OCI-LY7 (cell line): ENCODE measurements around the gene SULT6B1. TPM values are rescaled to one million over a fixed set of nuclear protein-coding genes. Genes with fewer than 3 reads are reported as not detected.

Source experiments
- BruUV-seq: library from RNA; stranded (reverse); fragments of 400-500 nt; replicated peaks from 2 replicates; lab custom pipeline; 2021; lab: Mats Ljungman, UMichigan
- CTCF ChIA-PET: fragments of 300-600 bp; sonication (Branson Sonifier 250); formaldehyde crosslinking; loops from one replicate; lab custom pipeline; 2022; ENCODE audit warnings: antibody characterized with exemption; ENCODE audit not compliant: unreplicated experiment; lab: Charles Lee
- POLR2A ChIA-PET: fragments of 300-600 bp; sonication (Branson Sonifier 250); formaldehyde crosslinking; loops from one replicate; lab custom pipeline; 2022; ENCODE audit warnings: antibody characterized with exemption; lab: Charles Lee
- DNase-seq: peaks from one replicate; pipeline ENCODE4 v3.0.0-alpha.2; 2015; ENCODE audit warnings: low spot score
- H2AFZ ChIP-seq: fragments of 200-600 bp; sonication (generic), shearing (Covaris generic); 2 replicates; pipeline ENCODE4 v1.6.1; 2014; ENCODE audit warnings: mild to moderate bottlenecking, antibody characterized with exemption, low read length, moderate library complexity
- H3K27ac ChIP-seq: fragments of 200-600 bp; sonication (generic); 2 replicates; pipeline ENCODE4 v1.5.1; 2014; ENCODE audit warnings: mixed run types, low read depth, mild to moderate bottlenecking, moderate library complexity, low read length, inconsistent platforms; ENCODE audit not compliant: poor library complexity, severe bottlenecking
- H3K36me3 ChIP-seq: fragments of 200-600 bp; sonication (generic); 2 replicates; pipeline ENCODE4 v1.6.1; 2014; ENCODE audit warnings: mild to moderate bottlenecking, antibody characterized with exemption, low read length, moderate library complexity, mixed read lengths; ENCODE audit not compliant: insufficient read depth
- H3K4me1 ChIP-seq: fragments of 200-600 bp; sonication (generic); 2 replicates; pipeline ENCODE4 v1.5.1; 2014; ENCODE audit warnings: mild to moderate bottlenecking, low read length; ENCODE audit not compliant: insufficient read depth, poor library complexity, severe bottlenecking
- H3K4me2 ChIP-seq: fragments of 200-600 bp; sonication (generic); 2 replicates; pipeline ENCODE4 v1.6.1; 2014; ENCODE audit warnings: mild to moderate bottlenecking, low read length
- H3K4me3 ChIP-seq: fragments of 200-600 bp; sonication (generic); 2 replicates; pipeline ENCODE4 v1.5.1; 2014; ENCODE audit warnings: mild to moderate bottlenecking, low read depth, low read length; ENCODE audit not compliant: poor library complexity, severe bottlenecking
- H3K79me2 ChIP-seq: fragments of 200-600 bp; sonication (generic); 2 replicates; pipeline ENCODE4 v1.6.1; 2016; ENCODE audit warnings: low read depth, mild to moderate bottlenecking, low read length, moderate library complexity, mixed read lengths; ENCODE audit not compliant: insufficient read depth
- H3K9me2 ChIP-seq: fragments of 200-600 bp; sonication (generic); 2 replicates; pipeline ENCODE4 v1.6.1; 2016; ENCODE audit warnings: mild to moderate bottlenecking, low read length, mixed read lengths; ENCODE audit not compliant: insufficient read depth
- H3K9me3 ChIP-seq: fragments of 200-600 bp; sonication (generic); 2 replicates; pipeline ENCODE4 v1.6.1; 2014; ENCODE audit warnings: mild to moderate bottlenecking, mixed run types, low read length, mixed read lengths
- H4K20me1 ChIP-seq: fragments of 200-600 bp; sonication (generic); 2 replicates; pipeline ENCODE4 v1.6.1; 2014; ENCODE audit warnings: mild to moderate bottlenecking, antibody characterized with exemption, low read length, moderate library complexity, mixed read lengths; ENCODE audit not compliant: insufficient read depth
- CTCF ChIP-seq: fragments of 200-600 bp; sonication (generic); conservative IDR thresholded peaks from 2 replicates; pipeline ENCODE4 v1.5.1; 2014; ENCODE audit warnings: mild to moderate bottlenecking, antibody characterized with exemption, low read length, moderate library complexity, mixed read lengths
- EZH2phosphoT487 ChIP-seq: fragments of 200-600 bp; sonication (generic); IDR thresholded peaks from 2 replicates; pipeline ENCODE4 v1.6.1; 2018; ENCODE audit warnings: low read depth, borderline replicate concordance, mild to moderate bottlenecking, mixed run types, antibody characterized with exemption, low read length, moderate library complexity, mixed read lengths
- intact Hi-C: fragments of 100-400 bp; cut with micrococcal nuclease; formaldehyde crosslinking; loops from one replicate; pipeline ENCODE4 v1.10.0; 2022; ENCODE audit not compliant: unreplicated experiment
- total RNA-seq, 2 experiments: library from RNA; depleted of rRNA in 1 of 2; stranded (reverse); fragments of >200 nt in 1 of 2; shearing (Covaris generic) in 1 of 2; gene quantifications; 2 replicates each; pipeline ENCODE4 v1.2.3, GENCODE V29; 2014 to 2022

Gene SULT6B1
- total RNA-seq, 2 experiments from 2014 or later: not detected

DNA sequence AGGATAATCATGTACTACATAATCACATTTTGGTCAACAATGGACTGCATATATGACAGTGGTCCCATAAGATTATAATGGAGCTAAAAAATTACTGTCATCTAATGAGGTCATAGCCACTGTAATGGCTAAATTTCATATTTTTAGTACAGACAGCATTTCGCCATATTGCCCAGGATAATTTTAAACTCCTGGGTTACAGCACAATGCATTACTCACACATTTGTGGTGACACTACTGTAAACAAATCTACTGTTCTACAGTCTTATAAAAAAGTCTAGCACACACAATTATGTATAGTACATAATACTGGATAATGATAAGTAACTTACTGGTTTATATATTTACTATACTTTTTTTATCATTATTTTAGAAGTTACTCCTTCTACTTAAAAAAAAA, 44.5 kb downstream of the SULT6B1 start:
- no peak for TF ChIP-seq CTCF
- no peak for TF ChIP-seq EZH2phosphoT487
- intact Hi-C loops: no loop called here
- H3K4me1 ChIP-seq: no peaks in the 10 kb centered on the region

DNA sequence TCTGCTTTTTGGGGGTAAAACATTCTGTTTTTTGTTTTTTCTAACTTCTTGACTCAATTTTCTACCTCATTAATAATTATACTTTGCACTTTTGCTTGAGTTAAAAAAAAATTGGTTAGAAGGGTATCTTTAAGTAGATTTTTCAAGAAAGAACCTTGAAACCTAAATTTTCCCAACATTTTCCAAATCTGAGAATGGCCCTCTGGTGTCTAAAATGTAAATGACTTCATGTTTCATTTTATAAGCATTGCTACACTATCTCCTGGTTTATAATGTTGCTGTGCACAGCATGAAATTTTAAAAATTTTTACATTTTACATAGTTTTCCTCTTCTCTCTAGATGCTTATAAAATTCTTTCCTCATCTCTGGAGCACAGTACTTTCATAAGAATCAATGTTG, 45.9 kb downstream of the SULT6B1 start:
- Histone ChIP-seq H3K4me1 (no peaks in the 10 kb centered on the region), H2AFZ (no peak overlapping the region), H3K27ac (no peak overlapping the region), H3K36me3 (no peaks in the 10 kb centered on the region), H3K9me3 (no peaks in the 10 kb centered on the region), H3K4me3 (no peak overlapping the region), H4K20me1 (no peaks in the 10 kb centered on the region), H3K4me2 (no peak overlapping the region), H3K79me2 (no peaks in the 10 kb centered on the region), H3K9me2 (no peaks in the 10 kb centered on the region)
- intact Hi-C loops: no loop called here
- TF ChIP-seq CTCF: peak; percentile 38; the same call in 1 of the 2 replicates
- TF ChIP-seq EZH2phosphoT487: no peak
- BruUV-seq: no TSS peak
- ChIA-PET CTCF (interaction anchor here (0.6 kb wide), 1 partner anchor 420 kb away, joined by 4 read pairs; no protein-coding TSS in a partner anchor), POLR2A (no interaction called here)
- no peak for DNase-seq

More for the DNA sequence above, 44.5 kb downstream of the SULT6B1 start:
- ChIA-PET POLR2A (interaction anchor here (0.7 kb wide), 1 partner anchor 368 kb away, joined by 4 read pairs; no protein-coding TSS in a partner anchor), CTCF (no interaction called here)
- H2AFZ ChIP-seq: no peak overlapping the region
- H3K79me2 ChIP-seq: no peaks in the 10 kb centered on the region
- H3K9me2 ChIP-seq: no peaks in the 10 kb centered on the region
- H3K4me3 ChIP-seq: no peak overlapping the region
- no peaks in the 10 kb centered on the region for H3K36me3 ChIP-seq
- H3K27ac ChIP-seq: no peak overlapping the region
- no TSS peak for BruUV-seq
- H4K20me1 ChIP-seq: no peaks in the 10 kb centered on the region
- no peak overlapping the region for H3K4me2 ChIP-seq
- DNase-seq: no peak
- no peaks in the 10 kb centered on the region for H3K9me3 ChIP-seq

- CTCF ChIA-PET: no interaction called here
- H3K9me3 ChIP-seq: no peaks in the 10 kb centered on the region
- DNase-seq: no peak
- H3K36me3 ChIP-seq: peaks cover 8% of the 10 kb centered on the region
- no TSS peak for BruUV-seq
- H3K4me3 ChIP-seq: no peak overlapping the region
- TF ChIP-seq EZH2phosphoT487: no peak
- TF ChIP-seq CTCF: no peak
- no peak overlapping the region for H2AFZ ChIP-seq
- POLR2A ChIA-PET: interaction anchor here (0.9 kb wide), 1 partner anchor 12 kb away, joined by 7 read pairs; no protein-coding TSS in a partner anchor
- H3K4me2 ChIP-seq: no peak overlapping the region
- H3K27ac ChIP-seq: no peak overlapping the region
- H4K20me1 ChIP-seq: no peaks in the 10 kb centered on the region
- no peaks in the 10 kb centered on the region for H3K9me2 ChIP-seq
- intact Hi-C loops: no loop called here
- H3K79me2 ChIP-seq: no peaks in the 10 kb centered on the region
- H3K4me1 ChIP-seq: no peaks in the 10 kb centered on the region
Observed at GRCh38 chr2:37132914-37133313, 55.6 kb downstream of the SULT6B1 start.
